Activated CD8-positive, alpha-beta memory T cell treated with anti-CD3 and anti-CD28 coated beads, Interleukin-2, amount 50 U/mL, for 4 hours (primary cell): ENCODE measurements around the gene ARPC5L.
"Not testable (repeated sequence)": the region's sequence is repeated elsewhere in the genome, so short reads cannot be mapped to it uniquely, and the experiment has no call there.

Experiments
- DNase-seq: peaks from one replicate; pipeline ENCODE4 v3.0.0-alpha.2; 2020

The ARPC5L gene

DNA sequence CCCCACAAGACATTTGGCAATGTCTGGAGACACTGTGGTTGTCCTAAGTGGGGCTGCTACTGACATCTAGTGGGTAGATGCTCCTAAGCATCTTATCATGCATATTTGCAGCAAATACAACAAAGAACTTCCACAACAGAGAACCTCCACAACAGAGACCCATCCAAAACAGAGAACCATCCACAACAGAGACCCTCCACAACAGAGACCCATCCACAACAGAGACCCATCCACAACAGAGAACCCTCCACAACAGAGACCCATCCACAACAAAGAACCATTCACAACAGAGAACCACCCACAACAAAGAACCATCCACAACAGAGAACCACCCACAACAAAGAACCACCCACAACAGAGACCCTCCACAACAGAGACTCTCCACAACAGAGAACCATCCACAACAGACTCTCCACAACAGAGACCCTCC is 32.8 kb downstream of the ARPC5L start:
- DNase-seq: peak; percentile 44

DNA sequence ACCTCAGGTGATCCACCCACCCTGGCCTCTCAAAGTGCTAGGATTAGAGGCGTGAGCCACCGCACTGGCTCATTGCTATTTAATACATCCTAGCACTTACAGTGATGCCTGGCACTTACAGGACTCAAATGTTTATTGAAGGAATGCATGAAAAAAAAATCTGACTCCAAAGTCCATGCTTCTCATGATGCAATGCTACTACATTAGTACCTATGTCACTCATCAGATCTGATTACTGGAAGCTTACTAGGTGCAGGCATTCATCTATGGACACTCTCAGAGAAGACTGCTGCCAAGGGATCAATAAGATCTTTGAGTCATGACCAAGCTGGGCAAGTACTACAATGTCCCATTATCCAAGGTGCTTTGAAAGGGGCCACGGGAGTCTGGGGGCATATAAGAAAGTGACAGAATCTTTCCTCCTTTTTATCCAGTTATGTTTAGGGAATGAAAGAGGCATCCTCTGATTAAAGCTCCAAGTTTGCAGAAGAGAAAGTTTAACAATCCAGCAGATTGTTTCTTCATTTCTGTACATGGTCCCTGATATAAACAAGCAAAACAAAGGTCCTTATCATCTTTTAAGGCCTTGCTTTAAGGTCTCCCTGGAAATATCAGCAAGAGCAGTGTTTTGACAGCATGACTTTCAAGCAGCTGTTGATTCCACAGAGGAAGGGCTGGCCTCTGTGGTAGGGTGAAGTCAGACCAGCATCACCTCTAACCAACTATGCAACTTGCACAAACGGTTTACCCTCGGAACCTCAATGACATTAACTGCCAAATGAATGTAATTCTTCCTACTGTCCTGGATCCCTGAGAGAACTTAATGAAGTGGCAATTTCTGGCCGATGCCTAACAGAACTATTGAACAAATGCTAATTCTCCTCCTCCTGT is 35.9 kb downstream of the ARPC5L start:
- DNase-seq: no peak

DNA sequence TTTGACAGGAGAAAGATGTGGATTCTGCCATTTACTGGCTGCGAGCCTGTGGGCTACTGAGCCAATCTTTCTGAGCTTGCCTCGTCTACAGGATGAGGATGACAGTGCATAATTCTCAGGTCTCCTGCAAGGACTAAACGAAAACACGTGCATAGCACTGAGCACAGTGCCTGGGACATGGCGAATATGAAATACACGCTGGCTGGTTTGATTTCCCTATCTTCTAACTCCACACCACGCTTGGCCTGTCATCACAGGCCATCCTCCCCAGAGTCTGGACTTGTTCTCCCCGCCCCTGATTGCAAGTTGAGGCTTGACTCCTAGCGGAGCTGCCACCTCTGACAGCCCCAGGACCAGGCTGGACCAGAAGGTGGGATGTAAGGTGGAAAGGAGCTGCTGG is 37.9 kb downstream of the ARPC5L start:
- DNase-seq: no peak

DNA sequence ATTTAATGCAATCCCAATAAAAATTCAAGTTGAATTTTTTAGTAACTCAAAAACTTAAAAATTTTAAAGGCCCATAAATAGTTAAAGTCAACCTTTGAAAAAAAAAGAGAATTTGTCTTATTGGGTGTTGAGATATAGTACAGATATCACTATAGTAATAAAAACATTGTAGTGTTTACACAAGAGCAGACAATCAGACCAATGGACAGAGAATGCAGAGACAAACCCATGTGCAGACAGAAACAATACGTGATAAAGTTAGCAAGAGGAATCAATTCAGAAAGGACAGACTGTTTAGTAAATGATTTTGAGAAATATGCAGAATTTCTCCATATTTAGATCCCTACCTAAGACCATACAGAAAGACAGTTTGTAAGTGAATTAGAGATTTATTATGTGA is 45.0 kb downstream of the ARPC5L start:
- no peak for DNase-seq

DNA sequence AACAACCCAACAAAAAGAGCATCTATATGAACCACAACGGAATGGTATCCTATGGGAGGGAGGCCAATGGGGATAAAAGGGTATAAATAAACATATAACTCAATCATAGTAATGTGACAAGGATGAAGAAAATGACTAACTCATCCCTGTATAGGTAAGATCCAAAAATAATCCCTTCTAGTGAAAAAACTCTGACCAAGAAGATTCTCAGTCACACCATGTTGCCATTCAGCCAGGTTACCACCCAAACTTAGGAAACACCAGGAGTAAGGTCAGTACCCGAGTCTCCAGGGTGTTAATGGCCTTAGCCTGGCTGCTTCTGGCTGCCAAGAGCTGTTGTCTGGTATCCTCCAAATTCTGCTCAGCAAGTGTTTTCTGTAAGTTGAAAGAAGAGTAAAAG is 46.2 kb downstream of the ARPC5L start:
- no peak for DNase-seq

DNA sequence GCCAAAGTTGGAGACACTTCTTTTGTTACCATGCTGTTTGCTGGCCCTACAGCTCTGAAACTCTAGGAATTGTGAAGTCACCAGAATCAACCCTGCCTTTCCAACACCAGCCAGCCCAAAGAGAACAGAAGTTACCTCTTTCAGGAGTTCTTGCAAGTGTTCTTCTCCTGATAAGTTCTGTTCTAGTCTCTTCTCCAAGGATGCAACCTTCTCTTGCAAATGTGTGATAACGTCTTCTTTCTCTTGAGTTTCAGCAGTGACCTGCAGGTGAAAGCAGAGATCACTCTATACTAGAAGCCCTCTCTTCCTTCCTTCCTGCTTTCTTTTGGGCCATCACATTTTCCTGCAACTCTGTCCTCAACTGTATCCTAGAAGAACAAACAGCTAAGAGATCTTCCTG is 49.8 kb downstream of the ARPC5L start:
- no peak for DNase-seq

DNA sequence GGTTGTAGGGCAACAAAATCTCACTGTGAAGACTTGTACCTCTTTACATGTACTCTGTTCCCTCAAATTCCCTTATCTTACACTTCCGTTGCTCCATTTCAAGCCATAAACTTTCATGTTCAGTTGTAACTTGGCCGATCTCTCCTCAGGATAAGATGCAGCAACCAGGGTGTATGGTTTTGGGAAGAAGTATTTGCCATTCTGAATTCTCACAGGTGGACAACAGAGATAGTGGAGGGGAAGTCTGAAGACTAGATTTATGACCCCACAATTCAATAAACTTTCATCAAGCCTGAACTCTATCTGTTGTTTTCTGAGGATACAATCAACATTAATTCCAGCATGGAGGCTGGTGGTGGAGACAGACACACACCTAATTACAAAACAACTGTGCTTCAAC is 51.4 kb downstream of the ARPC5L start:
- no peak for DNase-seq

DNA sequence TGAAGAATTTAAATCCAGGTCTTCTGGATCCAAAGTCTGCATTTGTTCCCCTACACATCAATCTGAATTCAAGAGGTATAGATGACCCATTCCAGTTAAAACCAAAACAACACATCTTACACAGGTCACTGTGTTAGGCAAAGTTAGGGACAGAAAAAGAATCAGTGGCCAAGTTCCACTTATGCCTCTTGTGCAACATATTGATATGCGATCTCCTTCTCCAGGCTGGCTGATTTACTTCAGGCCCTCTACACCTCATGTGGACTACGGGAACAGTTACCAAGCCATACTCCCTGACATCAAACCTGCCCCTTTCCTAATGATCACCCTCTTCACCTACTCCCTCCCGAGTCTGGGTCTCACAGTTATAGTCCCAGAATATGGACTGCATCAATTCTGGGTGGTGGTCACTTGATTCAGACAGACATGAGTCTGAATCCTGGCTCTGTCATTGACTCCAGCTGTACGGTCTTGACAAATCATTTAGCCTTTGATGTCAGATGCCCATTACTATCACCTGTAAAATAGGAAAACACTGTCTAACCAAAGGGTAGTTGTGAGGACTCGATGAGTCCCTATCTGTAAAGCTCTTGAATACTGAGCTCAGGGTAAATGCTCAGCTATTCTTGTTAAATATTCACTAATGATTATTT is 52.9 kb downstream of the ARPC5L start:
- no peak for DNase-seq

DNA sequence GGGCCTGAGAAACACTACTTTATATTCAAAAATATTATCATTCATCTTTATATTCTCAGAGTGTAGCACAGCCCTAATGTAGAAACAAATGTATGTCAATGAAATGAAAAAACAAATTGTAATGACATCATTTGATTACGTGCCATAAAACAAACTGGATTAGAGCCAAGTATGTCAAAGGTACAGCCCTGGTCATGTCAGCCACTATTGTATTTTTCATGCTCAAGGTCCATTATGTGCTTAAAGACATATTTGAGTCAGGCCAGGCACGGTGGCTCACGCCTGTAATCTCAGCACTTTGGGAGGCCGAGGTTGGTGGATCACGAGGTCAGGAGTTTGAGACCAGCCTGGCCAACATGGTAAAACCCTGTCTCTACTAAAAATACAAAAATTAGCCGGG is 58.5 kb downstream of the ARPC5L start:
- DNase-seq: not testable (repeated sequence)
